Measurements from ENCODE around the gene PUSL1.

The PUSL1 gene

DNA sequence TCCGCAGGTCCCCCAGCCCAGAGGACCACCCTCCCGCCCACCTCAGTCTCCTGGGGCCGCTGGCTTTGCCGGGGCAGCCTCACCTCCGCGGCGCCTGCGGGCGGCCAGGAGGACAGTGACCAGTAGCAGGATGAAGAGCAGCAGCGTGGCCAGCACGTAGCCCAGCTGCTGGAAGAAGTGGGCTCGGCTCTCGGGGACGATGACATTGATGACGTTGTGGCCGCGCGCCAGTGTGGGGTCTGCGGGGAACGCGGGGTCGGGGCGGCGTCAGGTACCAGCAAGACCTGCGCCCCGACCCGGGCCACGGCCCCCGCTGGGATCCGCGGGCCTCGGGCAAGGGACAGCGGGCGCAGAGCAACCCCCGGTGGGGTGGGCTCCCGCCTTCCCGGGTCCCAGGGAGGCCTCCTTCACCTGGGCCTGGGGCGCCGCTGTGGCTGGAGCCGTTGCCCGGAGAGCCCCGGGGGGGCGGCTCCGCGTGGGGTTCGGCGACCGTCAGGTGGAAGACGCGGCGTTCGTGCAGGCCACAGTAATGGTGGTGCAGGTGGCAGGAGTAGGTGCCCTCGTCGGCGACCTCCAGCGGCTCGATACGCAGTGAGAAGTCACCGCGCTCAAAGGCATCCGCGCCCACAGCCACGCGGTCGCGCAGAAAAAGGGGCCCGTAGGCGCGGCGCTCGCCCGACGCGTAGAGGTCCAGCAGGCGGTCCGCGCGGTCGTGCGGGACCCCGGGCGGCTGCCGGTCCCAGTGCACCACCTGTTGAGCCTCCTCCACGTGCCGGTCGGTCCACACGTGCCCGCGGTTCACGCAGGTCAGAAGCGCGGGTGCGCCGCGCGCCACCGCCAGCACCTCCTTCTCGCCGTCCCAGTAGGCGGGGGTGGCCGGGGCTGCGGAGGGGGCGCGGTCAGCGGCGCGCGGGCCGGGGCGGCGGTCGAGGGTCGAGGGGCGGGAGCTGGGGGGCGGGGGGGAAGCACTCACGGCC is 46.2 kb downstream of the PUSL1 start:
- no peak for DNase-seq (ENCODE audit: low spot score)

DNA sequence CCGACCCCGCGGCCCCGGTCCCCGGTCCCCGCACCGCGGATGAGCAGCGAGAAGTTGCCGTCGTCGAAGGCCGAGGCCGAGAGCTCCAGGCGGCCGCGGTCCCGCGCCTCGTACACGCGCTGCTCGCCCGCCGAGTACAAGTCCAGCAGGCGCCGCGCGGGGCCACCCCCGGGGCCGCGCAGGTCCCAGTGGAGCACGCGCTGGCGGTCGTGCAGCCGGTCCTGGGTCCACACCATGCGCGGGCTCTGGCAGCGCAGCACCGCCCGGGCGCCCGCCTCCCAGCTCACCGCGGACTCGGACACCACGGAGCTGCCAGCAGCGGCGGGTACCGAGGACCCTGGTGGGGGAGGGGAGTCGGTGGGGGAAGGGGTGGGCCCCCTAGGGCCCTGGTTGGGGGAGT is 47.0 kb downstream of the PUSL1 start:
- no peak for DNase-seq (ENCODE audit: low spot score)

DNA sequence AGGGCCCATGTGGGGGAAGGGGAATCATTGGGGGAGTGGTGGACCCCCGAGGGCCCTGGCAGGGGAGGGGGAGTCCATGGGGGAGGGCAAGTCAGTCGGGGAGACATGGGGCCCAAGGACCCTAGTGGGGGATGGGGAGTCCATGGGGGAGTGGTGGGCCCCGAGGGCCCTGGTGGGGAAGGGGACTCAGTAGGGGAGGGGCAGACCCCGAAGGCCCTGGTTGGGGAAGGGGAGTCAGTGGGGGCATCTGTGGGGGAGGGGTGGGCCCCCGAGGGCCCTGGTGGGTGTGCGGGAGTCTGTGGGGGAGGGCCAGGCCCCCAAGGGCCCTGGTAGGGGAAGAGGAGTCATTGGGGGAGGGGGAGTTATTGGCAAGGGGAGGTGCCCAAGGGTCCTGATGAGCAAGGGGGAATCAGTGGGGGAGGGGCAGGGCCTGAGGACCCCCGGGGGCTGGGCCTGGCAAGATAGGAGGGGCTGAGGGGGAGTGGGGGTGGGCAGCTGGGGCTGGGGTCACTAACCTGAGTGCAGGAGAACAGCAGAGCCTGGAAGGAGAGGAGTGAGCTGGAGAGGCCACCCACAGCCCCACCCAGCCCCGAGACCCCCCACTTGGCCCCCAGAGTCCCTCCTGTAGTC is 47.9 kb downstream of the PUSL1 start:
- DNase-seq (ENCODE audit: low spot score), result no peak

DNA sequence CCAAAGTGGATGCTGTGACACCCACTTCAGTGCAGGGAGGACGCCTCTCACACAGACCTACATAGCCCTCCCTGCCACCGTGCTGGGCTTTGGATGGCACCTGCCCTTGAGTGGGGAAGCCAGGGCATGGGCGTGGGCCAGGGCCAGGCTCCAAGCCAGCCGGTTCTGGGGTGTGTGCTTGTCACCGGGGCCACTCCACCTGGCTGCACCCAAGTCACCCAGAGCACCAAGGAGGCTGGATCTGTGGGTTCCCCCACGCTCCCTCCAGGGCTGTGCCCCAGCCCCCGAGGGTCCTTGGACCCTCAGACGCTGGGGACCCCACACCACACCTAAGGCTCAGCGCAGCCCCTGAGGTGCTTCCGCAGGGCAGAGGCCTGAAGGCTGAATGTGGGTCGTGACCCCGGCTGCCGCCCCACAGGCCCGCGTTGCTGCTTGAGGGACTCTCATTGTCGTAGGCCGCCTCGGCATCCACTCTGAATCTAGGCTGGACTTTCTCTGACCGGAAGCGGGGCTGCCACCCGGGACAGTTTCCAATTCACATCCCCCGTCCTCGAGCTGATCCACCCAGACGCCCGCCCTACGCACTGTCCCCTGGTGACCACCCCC is 48.5 kb downstream of the PUSL1 start:
- DNase-seq (ENCODE audit: low spot score), result no peak

DNA sequence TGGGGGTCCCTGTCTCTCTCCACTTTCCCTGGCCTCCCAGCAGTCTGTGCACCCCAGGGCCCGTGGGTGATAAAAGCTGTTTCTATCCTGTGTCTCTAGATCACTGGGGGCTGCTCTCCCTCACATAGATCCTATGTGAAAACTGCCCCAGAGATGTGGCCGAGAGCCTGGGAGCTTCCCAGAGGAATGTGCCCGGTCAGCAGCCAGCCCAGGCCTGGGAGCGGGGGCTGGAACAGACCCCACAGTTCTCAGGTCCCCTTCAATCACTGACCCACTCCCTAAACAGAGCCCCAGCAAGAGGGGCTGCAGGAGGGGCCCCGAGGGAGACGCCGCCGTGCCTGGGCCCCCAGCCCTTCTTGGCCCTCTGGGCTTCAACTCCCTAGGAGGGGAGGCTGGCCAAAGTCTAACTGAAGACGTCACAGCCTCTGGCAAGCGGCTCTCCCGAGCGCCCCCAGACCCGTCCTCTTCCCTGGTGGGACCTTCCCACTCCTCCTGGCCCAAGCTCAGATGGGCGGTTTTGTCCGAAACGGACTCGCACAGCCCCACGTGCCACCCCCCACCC is 49.6 kb downstream of the PUSL1 start:
- DNase-seq (ENCODE audit: low spot score), result no peak

DNA sequence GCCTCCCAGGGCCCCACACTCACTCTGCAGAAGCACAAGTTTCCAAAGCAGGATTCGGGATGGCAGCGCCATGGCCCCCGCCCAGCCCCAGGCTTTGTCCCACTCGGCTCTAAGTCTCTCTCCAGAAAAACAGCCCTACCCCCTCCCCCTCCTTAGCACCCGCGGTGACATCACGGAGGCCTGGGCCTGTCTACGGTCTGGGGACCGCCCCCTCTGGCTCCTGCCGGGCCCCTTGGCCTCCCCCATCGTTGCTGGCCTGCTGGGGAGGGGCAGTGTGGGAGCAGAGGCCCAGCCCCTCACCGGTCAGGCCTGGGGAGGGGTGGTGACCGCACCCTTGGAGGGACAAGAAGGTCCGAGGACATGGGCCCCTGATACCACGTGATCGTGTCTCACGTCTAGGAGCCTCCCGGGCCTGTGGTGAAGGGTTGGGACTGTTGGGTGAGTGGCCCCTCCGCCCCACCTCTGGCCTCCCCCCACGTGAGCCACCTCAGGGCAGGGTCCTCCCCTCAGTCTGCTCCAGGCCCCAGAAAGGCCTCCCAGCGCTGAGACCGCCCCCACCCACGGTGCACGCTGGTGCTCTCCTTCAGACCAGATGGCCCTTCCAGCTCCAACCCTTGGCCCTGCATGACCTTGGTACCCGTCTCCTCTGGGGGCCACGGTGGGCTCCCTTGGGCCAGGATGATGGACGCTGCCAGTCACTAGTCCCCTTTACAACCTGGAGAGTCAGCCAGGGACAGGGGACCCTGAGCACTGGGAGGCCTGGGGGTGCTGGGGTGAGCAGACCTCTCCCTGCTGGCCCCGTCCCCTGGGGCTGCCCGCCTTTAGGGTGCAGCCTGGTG is 50.3 kb downstream of the PUSL1 start, which contains the start of gene MXRA8:
TSS of gene MXRA8 (minus strand) at position 123 of the 839 bp plus-strand sequence. CDS start at position 72, 51 bp downstream.
- DNase-seq (ENCODE audit: low spot score), result no peak

DNA sequence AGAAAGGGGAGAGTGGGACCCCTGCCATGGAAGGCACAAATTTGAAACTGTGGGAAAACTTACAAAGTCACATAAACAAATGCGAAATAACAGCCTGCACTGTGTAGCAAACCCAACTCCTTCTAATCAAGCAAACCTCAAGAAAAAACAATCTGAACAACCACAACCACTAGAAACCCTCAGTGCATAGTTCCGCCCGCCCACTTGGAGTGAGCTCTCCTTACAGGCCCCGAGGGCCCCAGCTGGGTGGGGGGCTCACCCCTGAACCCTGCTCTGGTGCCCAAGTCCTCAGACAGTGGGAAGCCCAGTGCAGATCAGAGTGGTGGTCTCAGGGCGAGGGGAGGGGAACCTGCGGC is 50.9 kb downstream of the PUSL1 start:
- DNase-seq (ENCODE audit: low spot score), result no peak

DNA sequence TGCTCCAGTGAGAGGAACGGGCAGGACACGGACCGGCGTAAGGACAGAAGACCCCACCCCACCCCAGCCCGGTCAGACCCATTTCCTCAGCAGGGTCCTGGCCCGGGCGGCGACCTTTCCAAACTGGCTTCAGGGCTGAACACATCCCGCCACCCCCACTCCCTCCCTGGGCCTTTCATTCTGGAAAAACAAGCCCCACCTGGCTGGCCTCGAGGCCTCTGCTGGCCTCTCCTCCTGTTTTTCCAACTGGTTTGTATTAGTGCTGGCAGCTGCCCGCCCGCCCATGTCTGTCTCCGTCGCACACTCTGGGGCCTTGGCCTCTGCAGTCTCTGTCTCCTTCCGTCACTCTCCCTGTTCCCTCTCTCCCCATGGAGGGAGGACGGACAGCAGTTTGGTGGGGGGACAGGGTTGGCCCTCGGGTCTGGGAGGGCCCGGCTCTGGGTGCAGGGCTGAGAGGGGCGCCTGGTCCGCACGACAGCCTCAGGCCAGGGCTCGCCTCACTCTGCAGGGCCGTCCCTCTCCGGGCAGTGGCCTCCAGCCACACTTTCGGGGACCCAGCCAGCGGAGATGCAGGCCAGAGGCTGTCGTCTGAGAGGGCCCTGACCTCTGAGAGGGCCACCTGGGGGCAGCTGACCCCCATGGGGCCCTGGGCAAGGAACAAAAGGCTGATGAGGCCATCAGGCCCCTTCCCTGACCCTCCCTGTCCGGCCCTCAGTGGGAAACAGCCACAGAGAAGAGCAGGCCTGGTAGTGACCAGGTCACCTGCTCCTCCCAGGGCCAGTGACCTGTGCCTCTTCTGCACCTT is 51.5 kb downstream of the PUSL1 start:
- no peak for DNase-seq (ENCODE audit: low spot score)

DNA sequence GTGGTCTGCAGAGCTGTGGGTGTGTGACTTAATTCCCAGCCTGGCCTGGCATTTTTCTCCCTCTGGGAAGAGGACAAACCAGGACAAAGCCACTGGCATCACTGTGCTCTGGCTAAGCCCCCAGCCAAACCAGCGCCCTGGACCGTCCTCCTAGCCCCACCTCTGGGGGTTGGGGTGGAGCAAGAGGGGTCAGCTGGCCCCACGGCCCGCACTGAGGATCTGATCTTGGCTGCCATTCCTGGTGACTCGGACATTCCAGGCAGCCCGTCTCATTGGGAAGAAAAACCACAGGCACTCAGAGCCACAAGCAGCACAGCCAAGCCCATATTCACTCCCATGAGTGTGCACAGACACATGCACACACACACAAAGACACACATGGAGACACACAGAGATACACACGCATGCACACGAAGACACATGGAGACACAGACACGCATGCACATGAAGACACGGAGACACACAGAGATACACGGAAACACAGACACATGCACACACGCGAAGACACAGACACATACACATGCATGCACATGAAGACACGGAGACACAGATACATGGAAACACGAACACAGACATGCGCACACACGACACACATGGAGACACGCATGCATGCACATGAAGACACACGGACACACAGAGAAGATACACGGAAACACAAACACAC is 52.2 kb downstream of the PUSL1 start:
- no peak for DNase-seq (ENCODE audit: low spot score)
